ENCODE data around the gene VSIG4.

GRCh38 chrX:65990702-65991101 is 49.2 kb downstream of the VSIG4 start:
- TF ChIP-seq, protein P1, sequence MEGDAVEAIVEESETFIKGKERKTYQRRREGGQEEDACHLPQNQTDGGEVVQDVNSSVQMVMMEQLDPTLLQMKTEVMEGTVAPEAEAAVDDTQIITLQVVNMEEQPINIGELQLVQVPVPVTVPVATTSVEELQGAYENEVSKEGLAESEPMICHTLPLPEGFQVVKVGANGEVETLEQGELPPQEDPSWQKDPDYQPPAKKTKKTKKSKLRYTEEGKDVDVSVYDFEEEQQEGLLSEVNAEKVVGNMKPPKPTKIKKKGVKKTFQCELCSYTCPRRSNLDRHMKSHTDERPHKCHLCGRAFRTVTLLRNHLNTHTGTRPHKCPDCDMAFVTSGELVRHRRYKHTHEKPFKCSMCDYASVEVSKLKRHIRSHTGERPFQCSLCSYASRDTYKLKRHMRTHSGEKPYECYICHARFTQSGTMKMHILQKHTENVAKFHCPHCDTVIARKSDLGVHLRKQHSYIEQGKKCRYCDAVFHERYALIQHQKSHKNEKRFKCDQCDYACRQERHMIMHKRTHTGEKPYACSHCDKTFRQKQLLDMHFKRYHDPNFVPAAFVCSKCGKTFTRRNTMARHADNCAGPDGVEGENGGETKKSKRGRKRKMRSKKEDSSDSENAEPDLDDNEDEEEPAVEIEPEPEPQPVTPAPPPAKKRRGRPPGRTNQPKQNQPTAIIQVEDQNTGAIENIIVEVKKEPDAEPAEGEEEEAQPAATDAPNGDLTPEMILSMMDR (IDR thresholded peaks at IDR 0.05), result no peak
- no peak for TF ChIP-seq EZH2phosphoT487 (IDR thresholded peaks at IDR 0.05)
